T1000 (cell line): ENCODE measurements around the gene PRC1.

Experiments used
- DNase-seq: peaks from one replicate; lab custom pipeline; 2025; ENCODE audit warnings: mixed read lengths; lab: John Stamatoyannopoulos, UW

PRC1 gene

GRCh38 chr15:90955624-90956273, 38.6 kb downstream of the PRC1 start:
- DNase-seq, result no peak

DNA sequence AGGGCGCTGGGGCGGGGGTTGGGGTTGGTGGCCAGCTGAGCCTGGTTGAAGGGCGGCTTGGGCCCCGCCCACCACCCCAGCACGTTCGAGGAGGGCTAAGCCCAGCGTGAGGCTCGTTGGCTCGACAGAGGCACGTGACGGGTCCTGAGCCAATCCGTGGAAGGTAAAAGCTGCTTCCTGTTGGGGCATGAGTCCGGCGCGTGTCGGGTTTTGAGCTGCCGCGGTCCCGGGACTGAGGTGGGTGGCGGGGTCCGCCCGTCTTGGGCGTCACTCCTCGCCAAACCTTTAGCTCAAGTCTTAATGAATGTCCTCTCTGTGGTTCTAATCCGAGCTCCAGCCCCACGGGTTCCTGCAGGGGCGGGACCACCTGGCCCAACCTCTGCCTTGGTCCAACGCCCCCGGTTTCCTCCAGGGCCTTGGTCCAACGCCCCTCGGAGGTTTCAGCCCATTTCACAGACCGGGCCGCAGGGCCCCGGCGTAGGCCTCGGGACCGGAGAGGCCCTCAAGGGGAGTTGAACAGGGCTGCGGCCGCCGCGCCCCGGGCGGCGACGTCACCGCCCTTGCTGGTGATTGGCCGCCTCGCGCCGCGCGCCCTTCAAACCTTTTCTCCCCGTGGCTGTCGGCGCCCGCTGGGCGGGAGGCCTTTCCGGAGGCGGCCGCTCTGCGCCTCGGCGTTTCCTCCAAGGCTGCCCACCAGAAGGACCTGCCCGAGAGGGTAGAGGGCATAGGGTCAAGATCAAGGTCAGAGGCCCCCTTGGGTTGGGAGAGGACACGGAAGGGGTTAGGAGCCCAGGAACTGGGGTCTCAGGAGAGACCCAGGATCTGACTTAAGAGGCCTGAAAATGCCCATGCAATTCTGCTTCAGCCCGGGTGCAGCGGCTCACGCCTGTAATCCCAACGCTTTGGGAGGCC, 39.4 kb downstream of the PRC1 start, which contains the start of gene RCCD1:
Gene RCCD1 (plus strand): TSS at position 173 of the 912 bp plus-strand sequence. CDS start 1,851 bp downstream, outside the sequence.
- DNase-seq, result peak; percentile 78

DNA sequence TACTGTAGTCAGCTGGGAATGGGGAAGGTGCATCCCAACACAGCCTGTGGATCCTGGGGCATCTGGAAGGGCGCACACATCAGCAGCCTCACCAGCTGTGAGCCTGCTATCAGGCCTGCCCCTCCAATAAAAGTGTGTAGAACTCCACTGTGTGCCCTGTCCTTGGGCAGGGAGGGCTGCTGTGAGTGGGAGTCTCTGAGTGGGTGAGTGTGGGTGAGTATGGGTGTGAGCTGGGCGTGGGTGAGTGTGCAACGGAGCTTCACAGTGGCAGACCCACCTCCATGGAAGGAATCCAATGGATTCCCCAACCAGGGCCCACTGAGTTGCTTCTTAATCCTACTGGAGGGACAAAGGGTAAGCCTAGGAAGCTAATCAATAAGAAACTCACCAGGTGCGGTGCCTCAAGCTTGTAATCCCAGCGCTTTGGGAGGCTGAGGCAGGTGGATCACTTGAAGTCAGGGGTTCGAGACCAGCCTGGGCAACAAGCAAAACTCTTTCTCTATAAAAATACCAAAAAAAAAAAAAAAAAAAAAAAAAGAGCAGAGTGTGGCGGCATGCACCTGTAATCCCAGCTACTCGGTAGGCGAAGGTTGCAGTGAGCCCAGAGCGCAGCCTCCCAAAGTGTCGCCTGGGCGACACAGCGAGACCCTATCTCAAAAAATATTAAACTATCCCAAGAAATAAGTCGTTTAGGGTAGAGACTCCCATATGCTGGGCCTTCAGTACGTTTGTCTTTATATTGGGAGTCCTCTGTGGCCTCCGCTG, 40.2 kb downstream of the PRC1 start:
- no peak for DNase-seq

DNA sequence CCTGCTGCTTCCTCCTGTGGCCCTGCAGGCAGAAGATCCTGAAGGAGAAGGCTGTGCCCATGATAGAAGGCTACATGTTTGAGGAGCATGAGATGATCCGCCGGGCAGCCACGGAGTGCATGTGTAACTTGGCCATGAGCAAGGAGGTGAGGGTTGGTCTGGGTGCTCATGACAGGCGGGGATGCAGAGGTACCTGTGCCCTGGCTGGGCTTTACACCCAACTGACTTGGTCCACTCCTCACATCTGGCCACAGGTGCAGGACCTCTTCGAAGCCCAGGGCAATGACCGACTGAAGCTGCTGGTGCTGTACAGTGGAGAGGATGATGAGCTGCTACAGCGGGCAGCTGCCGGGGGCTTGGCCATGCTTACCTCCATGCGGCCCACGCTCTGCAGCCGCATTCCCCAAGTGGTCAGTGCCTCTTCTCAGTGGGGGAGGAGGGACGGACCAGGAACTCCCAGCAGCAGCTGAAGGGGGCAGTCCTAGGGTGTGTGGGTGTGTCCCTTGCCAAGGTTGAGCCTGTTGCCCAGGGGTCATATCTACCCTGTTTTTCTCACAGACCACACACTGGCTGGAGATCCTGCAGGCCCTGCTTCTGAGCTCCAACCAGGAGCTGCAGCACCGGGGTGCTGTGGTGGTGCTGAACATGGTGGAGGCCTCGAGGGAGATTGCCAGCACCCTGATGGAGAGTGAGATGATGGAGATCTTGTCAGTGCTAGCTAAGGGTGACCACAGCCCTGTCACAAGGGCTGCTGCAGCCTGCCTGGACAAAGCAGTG, 41.2 kb downstream of the PRC1 start:
- no peak for DNase-seq

DNA sequence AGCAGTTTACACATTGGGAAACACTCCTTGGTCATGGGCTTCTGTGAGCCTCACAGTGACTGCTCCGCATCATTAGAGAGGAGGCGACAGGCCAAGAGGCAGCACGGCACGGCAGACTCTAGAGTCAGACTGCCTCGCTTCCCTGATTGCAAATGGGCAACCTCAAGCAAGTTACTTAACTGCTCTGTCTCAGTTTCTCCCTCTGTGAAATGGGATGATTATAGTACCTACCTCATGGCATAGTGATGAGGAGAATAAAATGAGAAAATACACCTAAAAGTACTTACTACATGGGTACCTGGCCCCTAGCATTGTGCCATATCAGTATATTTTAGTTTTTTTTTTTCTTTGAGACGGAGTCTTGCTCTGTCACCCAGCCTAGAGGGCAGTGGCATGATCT, 43.7 kb downstream of the PRC1 start:
- DNase-seq, result no peak

DNA sequence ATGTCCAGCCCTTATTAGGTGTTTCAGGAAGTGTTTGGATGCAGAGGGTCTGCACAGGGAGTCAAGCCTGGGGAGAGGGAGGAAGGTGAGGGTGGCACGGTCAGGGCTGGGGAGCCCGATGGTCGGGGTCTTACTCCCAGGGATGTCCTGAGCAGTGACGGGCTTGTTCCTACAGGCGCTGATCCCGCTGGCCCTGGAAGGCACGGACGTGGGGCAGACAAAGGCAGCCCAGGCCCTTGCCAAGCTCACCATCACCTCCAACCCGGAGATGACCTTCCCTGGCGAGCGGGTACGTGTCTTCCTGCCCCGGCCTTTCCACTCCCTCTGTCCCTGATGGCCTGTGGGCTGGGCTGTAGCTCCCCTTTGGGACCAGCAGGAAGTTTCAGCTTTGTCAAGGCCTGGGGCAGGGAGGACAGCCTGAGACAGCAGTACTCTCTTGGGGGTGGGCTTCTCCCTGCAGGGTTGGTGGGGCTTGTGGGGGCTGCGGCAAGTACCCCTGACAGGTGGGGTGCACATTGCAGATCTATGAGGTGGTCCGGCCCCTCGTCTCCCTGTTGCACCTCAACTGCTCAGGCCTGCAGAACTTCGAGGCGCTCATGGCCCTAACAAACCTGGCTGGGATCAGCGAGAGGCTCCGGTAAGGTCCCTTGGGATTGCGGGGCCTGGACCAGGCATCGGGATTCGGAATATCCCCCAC, 44.2 kb downstream of the PRC1 start:
- DNase-seq, result no peak

DNA sequence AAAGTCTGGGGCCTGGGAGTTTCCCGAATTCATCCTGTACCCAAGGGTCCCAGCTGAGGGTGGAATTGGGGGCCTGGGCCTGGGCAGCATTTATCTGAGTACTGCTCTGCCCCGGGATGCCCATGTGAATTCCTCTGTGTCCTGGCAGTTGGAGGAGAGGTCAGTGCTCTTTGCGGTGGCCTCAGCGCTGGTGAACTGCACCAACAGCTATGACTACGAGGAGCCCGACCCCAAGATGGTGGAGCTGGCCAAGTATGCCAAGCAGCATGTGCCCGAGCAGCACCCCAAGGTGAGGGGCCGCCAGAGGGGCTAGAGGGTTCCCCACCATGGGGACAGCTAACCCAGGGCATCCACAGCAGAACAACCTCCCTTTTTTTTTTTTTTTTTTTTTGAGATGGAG, 45.8 kb downstream of the PRC1 start:
- DNase-seq, result no peak

GRCh38 chr15:90947577-90948357, 46.6 kb downstream of the PRC1 start:
- DNase-seq, result no peak

DNA sequence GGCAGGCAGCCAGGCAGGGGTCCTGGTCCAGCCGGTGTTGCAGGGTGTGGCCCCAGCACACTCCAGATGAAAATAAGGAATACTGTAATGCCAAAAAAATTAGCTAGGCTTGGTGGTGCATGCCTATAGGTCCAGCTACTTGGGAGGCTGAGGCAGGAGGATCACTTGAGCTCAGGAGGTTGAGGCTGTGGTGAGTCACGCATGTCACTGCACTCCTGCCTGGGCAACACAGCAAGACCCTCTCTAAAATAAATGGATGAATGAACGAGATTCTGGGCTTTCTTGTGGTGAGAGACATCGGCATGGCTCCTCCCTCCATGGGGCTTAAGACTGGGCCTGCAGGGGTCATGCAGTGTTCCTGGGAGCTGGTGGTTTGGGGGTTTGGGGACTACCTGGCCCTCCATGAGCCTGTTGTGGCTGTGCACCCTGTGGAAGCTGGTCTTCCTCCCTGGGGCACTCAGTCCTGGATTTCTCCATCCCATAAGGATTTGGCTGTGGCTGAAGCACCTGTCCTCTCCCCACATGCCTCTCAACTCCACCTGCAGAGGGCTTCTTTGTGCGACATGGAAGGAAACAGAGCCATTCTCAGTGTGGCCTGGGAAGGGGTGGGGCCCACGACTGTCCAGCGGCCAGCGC, 47.3 kb downstream of the PRC1 start:
- DNase-seq, result no peak

DNA sequence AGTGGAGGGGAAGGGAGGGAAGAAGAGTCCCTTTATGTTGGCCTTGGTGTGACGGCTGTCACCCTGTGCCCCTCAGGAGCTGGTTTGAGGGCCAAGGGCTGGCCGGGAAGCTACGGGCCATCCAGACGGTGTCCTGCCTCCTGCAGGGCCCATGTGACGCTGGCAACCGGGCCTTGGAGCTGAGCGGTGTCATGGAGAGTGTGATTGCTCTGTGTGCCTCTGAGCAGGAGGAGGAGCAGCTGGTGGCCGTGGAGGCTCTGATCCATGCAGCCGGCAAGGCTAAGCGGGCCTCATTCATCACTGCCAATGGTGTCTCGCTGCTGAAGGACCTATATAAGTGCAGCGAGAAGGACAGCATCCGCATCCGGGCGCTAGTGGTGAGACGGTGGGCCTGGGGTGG, 47.8 kb downstream of the PRC1 start:
- DNase-seq, result no peak

GRCh38 chr15:90945091-90945490, 49.2 kb downstream of the PRC1 start:
- no peak for DNase-seq

- no peak for DNase-seq
Observed at GRCh38 chr15:90942354-90943120, 51.8 kb downstream of the PRC1 start.

DNA sequence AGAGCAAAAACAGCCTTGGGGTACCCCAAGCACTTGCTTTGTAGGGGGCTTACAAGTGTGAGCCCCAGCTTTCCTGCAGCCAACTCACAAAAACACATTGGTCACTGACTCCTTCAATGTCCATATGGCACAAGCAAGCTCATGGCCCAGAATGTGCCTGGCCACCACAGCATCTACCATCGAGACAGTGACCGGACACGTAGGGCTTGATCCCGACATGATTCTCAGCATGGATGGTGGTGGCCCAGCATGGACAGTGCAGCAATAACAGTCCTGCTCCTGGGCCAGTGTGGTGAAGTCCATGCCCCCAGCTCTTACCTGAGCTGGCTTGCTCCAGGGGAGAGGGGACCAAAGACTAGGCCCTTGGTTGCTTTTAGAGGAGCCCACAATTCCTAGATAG, 53.3 kb downstream of the PRC1 start:
- DNase-seq, result no peak

DNA sequence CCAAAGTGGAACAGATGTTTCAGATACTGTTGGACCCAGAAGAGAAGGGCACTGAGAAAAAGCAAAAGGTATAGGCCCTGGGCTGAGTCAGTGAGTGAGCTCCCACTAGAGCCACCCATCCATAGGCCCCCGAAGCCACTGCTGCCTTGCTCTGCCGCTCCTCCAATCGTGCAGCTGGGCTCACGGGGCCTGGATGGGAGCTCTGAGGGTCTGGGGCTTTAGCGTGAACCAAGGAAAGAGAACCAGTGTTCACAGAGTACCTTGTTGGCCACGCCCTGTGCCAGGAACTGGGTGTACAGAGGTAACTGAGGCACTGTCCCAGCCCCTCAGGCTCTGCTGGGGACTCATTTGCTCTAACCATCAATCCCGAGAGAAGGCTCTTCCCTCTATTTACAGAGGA, 54.6 kb downstream of the PRC1 start:
- DNase-seq, result no peak

GRCh38 chr15:90938261-90938660, 56.1 kb downstream of the PRC1 start:
- DNase-seq, result no peak

- DNase-seq, result no peak
Observed at GRCh38 chr15:90936823-90937222, 57.5 kb downstream of the PRC1 start.

- DNase-seq, result peak; percentile 67
Observed at GRCh38 chr15:90934949-90935751, 59.2 kb downstream of the PRC1 start, which contains the start of gene UNC45A. UNC45A (plus strand) TSS chr15:90935285; CDS start chr15:90935325, 40 bp downstream.
